Left ventricle myocardium superior (tissue), 1 donor: ENCODE data around the gene RCC2. TPM values are rescaled to one million over a fixed set of nuclear protein-coding genes. Genes with fewer than 3 reads are reported as not detected.
"Not testable (repeated sequence)": the region's sequence is repeated elsewhere in the genome, so short reads cannot be mapped to it uniquely, and the experiment has no call there.

ENCODE experiments used
- ATAC-seq: fragments of 200-7000 bp; cut with Tn5 transposase; one replicate; pipeline ENCODE4 v1.9.1; 2020; ENCODE audit warnings: mild to moderate bottlenecking, moderate library complexity
- DNase-seq: peaks from one replicate; pipeline ENCODE4 v3.0.0-alpha.2; 2020
- intact Hi-C: fragments of 100-400 bp; cut with micrococcal nuclease; formaldehyde crosslinking; loops from one replicate; pipeline ENCODE4 v1.11.0; 2022
- total RNA-seq: library from RNA; stranded (reverse); fragmentation: NEBNext Ultra II Directional; extraction: Animal tissue kit (Norgen Biotek cat#: 25700); gene quantifications from one replicate; pipeline ENCODE4 v1.2.1, GENCODE V29; 2021
- donor health status: DM: no; HTN: yes; CAD: no; lungs with severe emphysema.

The RCC2 gene
- total RNA-seq, 1 donor from 2014 or later = 11.6 TPM

GRCh38 chr1:17427696-17428660 is 11.5 kb downstream of the RCC2 start:
- intact Hi-C loops = no loop called here
- DNase-seq (no peak), ATAC-seq (no peak)

GRCh38 chr1:17425806-17426600 is 13.5 kb downstream of the RCC2 start:
- ATAC-seq = no peak
- DNase-seq = no peak
- intact Hi-C loops = no loop called here

- ATAC-seq (peak; percentile 75), DNase-seq (peak; percentile 65)
- intact Hi-C loops = no loop called here
Observed at GRCh38 chr1:17423781-17424245, 15.7 kb downstream of the RCC2 start.

GRCh38 chr1:17422461-17422860 is 17.0 kb downstream of the RCC2 start:
- ATAC-seq (no peak), DNase-seq (no peak)
- intact Hi-C loops = no loop called here

GRCh38 chr1:17420391-17420918 is 19.0 kb downstream of the RCC2 start:
- intact Hi-C loops = no loop called here

GRCh38 chr1:17419626-17420328 is 19.7 kb downstream of the RCC2 start:
- DNase-seq = peak; percentile 88
- peak; percentile 86 for ATAC-seq
- intact Hi-C loops = no loop called here

More at GRCh38 chr1:17420391-17420918, 19.0 kb downstream of the RCC2 start:
- DNase-seq (no peak), ATAC-seq (no peak)

GRCh38 chr1:17416389-17416788 is 23.1 kb downstream of the RCC2 start:
- no peak for ATAC-seq
- intact Hi-C loops = no loop called here
- no peak for DNase-seq

- ATAC-seq = no peak
- intact Hi-C loops = no loop called here
- DNase-seq = no peak
Observed at GRCh38 chr1:17414022-17414421, 25.5 kb downstream of the RCC2 start.

- ATAC-seq = peak; percentile 42
- intact Hi-C loops = no loop called here
- DNase-seq = no peak
Observed at GRCh38 chr1:17412093-17412870, 27.2 kb downstream of the RCC2 start.

- DNase-seq = peak; percentile 68
- intact Hi-C loops = no loop called here
- ATAC-seq = peak; percentile 88
Observed at GRCh38 chr1:17409391-17409811, 30.1 kb downstream of the RCC2 start.

GRCh38 chr1:17407786-17408514 is 31.5 kb downstream of the RCC2 start:
- ATAC-seq, intact Hi-C loops, DNase-seq: not testable (repeated sequence)

GRCh38 chr1:17406760-17407475 is 32.6 kb downstream of the RCC2 start:
- intact Hi-C loops, ATAC-seq, DNase-seq: not testable (repeated sequence)

- peak; percentile 71 for DNase-seq
- intact Hi-C loops = no loop called here
- peak; percentile 79 for ATAC-seq
Observed at GRCh38 chr1:17405898-17406759, 33.3 kb downstream of the RCC2 start.

GRCh38 chr1:17404820-17405219 is 34.7 kb downstream of the RCC2 start:
- intact Hi-C loops = no loop called here
- ATAC-seq (no peak), DNase-seq (no peak)

GRCh38 chr1:17404034-17404684 is 35.3 kb downstream of the RCC2 start:
- intact Hi-C loops = no loop called here
- ATAC-seq (no peak), DNase-seq (no peak)

GRCh38 chr1:17403081-17403480 is 36.4 kb downstream of the RCC2 start:
- no peak for ATAC-seq
- intact Hi-C loops = no loop called here
- DNase-seq = no peak
